Spinal cord (tissue), 10 donors: Measurements from ENCODE around the gene CEP70. TPM values are rescaled to one million over a fixed set of nuclear protein-coding genes. Genes with fewer than 3 reads are reported as not detected.
"Not testable (repeated sequence)": the region's sequence is repeated elsewhere in the genome, so short reads cannot be mapped to it uniquely, and the experiment has no call there.

Experiments used
- DNase-seq, 6 donors: peaks; one replicate each; pipeline versions ENCODE4 v3.0.0 to v3.0.0-alpha.2; 2013 to 2015; ENCODE audit warnings: low spot score in 6 of 6, low read depth in 4 of 6
- H3K27ac ChIP-seq: one replicate; pipeline ENCODE4 v1.5.1; 2013; ENCODE audit warnings: low read depth, low read length, control low read depth
- H3K27me3 ChIP-seq: one replicate; pipeline ENCODE4 v1.6.1; 2013; ENCODE audit warnings: low read length; ENCODE audit not compliant: control insufficient read depth, insufficient read depth
- H3K36me3 ChIP-seq: one replicate; pipeline ENCODE4 v1.6.1; 2013; ENCODE audit warnings: low read length; ENCODE audit not compliant: control insufficient read depth, insufficient read depth
- H3K4me1 ChIP-seq: one replicate; pipeline ENCODE4 v1.6.1; 2013; ENCODE audit warnings: low read length; ENCODE audit not compliant: control insufficient read depth, insufficient read depth
- H3K4me3 ChIP-seq: one replicate; pipeline ENCODE4 v1.5.1; 2013; ENCODE audit warnings: low read depth, low read length, control low read depth
- H3K9me3 ChIP-seq: one replicate; pipeline ENCODE4 v1.6.1; 2013; ENCODE audit warnings: low read length; ENCODE audit not compliant: control insufficient read depth, insufficient read depth
- WGBS: methylation state at CpG from one replicate; pipeline ENCODE4 v1.1.5; 2013; ENCODE audit warnings: missing lambda C conversion rate; ENCODE audit not compliant: insufficient coverage; 5-methylcytosine and 5-hydroxymethylcytosine counted together
- polyA plus RNA-seq, 2 donors: library from polyadenylated mRNA; unstranded; fragments of 120-200 nt; gene quantifications; one replicate each; pipeline ENCODE4 v1.2.1, GENCODE V29; 2013; ENCODE audit not compliant: insufficient read length in 2 of 2
- total RNA-seq, 2 donors: library from RNA; depleted of rRNA in 1 of 2; stranded (reverse); fragments of 120-200 nt in 1 of 2; fragments of >200 nt in 1 of 2; gene quantifications; one replicate each; pipeline versions ENCODE4 v1.2.3 to v1.2.4, GENCODE V29; 2013 to 2014
- donor health status: healthy.

The CEP70 gene
- total and polyA plus RNA-seq, 4 donors: 29.7 to 50.9 (median 39.5) TPM

GRCh38 chr3:138459619-138460535 is 134.2 kb downstream of the CEP70 start:
- Histone ChIP-seq H3K4me1 (no peaks in the 10 kb centered on the region), H3K36me3 (peaks cover 21% of the 10 kb centered on the region), H3K4me3 (no peak overlapping the region), H3K27ac (no peak overlapping the region), H3K27me3 (no peaks in the 10 kb centered on the region), H3K9me3 (no peaks in the 10 kb centered on the region)
- WGBS: 84% methylated on average over 15 of the region's 15 CpGs
- no peak for DNase-seq

DNA sequence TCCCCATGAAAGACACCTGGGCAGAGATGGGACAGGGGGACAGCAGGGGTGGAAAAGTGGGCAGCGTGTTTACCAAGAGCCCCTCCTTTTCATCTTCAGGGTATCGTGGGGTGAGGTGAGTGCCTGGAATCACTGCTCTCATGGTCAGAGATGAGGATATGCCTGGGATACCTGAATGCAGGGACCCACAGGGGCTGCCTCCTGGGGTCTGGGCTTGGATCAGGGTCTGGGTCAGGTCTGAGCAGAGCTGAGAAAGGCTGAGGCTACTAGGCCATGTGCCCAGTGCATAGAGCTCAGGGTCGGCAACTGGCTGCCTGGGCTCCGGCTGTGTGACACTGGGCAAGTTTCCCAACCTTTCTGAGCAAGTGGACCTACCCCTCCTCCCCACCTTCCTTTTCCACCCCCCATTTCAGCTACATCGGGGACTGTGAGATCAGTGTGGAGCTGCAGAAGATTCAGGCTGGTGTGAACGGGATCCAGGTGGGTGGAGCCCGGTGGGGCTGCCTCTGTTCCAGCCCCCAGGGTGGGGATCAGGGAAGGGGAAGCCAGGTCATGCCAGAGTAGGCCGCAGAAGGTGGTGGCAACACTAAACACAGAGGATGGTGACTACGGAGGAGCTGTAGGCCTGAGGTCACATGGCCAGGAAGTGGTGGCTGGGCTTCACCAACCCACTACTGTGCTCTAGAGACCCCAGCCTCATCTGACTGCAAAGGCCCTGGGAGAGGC is 135.1 kb downstream of the CEP70 start:
- no peak overlapping the region for H3K4me3 ChIP-seq
- no peak for DNase-seq
- no peak overlapping the region for H3K27ac ChIP-seq
- H3K27me3 ChIP-seq: no peaks in the 10 kb centered on the region
- H3K4me1 ChIP-seq: no peaks in the 10 kb centered on the region
- 80% methylated on average over 6 of the region's 9 CpGs for WGBS
- no peaks in the 10 kb centered on the region for H3K9me3 ChIP-seq
- H3K36me3 ChIP-seq: peaks cover 21% of the 10 kb centered on the region

DNA sequence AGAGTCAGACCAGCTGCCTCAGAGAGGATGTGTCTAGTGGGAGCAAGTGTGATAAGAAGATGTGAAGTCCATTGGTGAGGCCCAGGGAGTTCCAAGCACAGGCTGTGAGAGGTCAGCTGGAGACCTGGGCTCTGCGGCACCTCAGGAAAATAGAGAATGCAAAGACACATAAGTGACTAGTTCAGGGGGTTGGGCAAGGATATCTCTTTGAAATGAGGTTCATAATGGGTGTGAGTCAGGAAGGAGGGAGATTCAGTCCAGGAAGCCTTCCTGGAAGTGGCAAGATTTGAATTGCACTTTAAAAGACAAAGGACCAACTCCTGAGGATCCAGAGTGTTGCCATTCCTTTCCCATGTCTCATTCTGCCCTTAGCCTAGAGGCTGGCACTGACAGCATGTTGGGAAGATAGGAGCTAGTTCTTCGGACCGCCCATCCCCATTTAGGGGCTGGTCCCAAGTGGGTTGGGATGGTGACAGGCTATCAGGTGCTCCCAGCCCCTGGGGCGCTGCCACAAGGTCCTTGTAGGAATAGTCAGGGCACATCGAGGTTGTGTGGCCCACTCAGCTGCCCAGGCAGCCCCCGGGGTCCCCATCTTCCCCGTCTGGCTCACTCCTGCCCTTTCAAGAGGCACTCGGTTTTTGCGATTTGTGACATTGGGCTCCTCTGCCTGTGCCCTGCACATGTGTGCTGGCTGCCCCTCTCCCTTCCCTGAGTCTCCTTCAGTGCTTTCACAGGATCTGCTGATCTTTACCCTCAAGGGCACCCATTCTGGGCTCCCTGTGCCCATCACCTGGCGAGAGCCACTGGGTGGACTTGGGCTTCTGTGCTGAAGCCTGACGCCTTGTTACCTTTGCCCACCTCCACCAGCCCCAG is 136.0 kb downstream of the CEP70 start:
- no peak for DNase-seq
- WGBS: 93% methylated on average over 9 of the region's 11 CpGs
- Histone ChIP-seq H3K36me3 (peaks cover 21% of the 10 kb centered on the region), H3K9me3 (no peaks in the 10 kb centered on the region), H3K27me3 (no peaks in the 10 kb centered on the region), H3K4me1 (no peaks in the 10 kb centered on the region), H3K27ac (no peak overlapping the region), H3K4me3 (no peak overlapping the region)

DNA sequence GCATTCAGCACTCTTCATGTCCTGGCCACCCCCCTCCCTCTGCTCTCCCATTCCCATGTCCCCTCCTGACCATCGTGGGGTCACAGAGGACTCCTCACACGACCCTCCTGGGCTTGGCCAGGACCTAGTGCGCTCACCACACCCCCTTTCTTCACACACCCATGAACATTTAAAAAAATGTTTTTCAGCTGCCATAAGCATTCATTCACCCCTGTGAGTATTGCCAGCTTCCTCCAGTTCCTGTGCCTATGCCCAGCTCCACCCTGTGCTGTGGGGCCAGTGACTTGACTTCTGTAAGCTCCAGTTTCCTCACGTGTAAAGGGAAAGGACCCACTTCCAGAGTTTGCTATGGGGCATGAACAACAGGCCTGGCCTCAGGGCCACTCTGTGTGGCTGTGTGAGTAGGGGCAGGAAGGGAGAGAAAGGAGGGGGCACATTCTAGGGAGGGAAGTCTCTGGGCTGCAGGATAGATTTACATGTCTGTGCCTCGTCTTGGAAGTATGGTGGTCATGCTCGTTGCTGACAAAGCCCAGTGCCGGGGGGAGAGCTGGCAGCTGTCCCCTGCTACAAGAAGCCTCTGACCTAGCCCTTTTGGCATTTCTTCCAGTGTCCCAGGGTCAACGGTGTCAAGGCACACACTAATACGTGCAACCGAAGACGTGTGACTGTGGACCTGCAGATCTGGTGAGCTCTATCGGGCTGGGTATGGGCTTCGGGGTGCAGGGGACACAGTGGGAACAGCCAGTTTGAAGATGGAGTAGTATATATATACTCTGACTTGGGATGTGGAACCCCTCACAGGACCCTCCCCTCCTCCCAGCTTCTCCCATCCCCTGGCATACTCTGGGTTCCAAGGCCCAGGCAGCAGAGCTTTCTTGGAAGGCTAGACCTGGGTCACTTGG is 136.8 kb downstream of the CEP70 start:
- Histone ChIP-seq H3K9me3 (no peaks in the 10 kb centered on the region), H3K4me1 (no peaks in the 10 kb centered on the region), H3K4me3 (no peak overlapping the region), H3K27ac (no peak overlapping the region), H3K27me3 (no peaks in the 10 kb centered on the region), H3K36me3 (peaks cover 21% of the 10 kb centered on the region)
- 70% methylated on average over 9 of the region's 13 CpGs for WGBS
- no peak for DNase-seq

DNA sequence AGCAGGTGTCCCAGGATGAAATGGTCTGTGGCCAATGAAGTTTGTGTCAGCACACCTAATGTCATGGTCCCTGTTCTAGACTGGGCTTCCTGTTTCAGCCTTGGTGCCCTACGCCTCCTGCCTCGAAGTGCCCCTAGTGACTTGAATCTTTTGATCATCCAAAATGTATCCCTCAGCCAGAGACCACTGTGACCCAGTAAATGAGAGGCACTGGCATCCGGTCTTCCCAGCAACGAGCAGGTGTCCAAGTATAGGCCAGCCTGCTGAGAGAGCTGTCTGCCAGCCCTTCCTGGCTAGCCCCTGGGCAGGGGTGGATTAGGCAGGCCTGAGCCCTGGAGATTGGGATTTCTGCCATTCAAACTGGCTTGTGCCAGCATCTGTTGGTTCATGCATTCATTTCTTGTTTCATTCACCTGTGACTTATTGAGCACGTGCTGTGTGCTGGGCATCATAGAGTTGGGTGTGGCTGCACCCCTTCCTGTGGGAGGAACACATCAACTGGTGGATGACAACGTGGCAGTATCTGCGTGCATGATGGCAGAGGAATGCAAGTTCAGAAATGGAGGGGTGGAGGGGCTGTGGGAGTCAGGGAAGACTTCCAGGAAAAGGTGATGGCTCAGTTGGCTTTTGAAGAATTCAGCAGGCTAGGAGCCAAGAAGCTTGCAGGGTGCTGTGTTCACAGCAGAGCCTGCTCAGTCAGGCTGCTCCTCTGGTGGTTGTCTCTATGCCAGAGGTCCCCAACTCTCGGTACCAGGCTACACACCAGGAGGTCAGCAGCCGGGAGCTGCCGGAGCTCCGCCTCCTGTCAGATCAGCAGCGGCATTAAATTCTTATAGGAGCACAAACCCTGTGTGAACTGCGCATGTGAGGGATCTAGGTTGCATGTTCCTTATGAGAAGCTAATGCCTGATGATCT is 138.0 kb downstream of the CEP70 start:
- WGBS: 68% methylated on average over 8 of the region's 13 CpGs
- no peaks in the 10 kb centered on the region for H3K9me3 ChIP-seq
- no peaks in the 10 kb centered on the region for H3K4me1 ChIP-seq
- no peak overlapping the region for H3K27ac ChIP-seq
- no peaks in the 10 kb centered on the region for H3K27me3 ChIP-seq
- peak in 1 of 6 donors; percentile 26 for DNase-seq
- H3K36me3 ChIP-seq: peaks cover 27% of the 10 kb centered on the region
- no peak overlapping the region for H3K4me3 ChIP-seq

DNA sequence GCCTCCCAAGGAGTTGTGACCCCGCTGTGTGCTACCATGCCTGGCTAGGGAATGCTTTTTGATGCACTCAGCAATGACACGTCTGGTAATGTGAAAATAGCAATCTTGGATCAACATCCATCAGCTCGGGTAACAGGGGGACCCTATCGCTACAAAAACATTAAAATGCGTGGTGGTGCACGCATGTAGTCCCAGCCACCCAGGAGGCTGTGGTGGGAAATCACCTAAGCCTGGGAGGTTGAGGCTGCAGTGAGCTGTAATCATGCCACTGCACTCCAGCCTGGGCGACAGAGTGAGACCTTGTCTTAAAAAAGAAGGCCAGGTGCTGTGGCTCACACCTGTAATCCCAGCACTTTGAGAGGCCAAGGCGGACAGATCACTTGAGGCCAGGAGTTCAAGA is 140.1 kb downstream of the CEP70 start:
- H3K27me3 ChIP-seq, H3K4me1 ChIP-seq, H3K9me3 ChIP-seq, H3K4me3 ChIP-seq, H3K27ac ChIP-seq, DNase-seq: not testable (repeated sequence)
- 84% methylated on average over 7 of the region's 8 CpGs for WGBS
- H3K36me3 ChIP-seq: peaks cover 12% of the 10 kb centered on the region

DNA sequence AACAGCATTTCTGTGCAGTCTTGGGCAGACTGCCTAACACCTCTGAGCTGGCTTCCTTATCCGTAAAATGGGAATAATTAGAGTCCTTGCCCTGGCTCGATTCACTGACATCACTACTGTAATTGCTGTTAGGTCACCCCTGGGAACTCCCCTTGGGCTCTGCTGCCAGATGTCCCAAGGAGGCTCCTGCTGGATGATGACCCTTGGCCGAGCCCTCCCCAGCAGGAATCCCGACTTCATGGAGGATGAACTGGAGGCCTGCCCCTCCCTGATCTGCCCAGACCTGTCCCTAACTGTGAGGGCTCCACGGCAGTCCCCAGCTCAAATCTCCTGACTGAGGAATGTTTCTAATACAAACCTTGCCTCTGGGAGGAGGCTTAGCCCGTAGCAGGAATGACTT is 141.6 kb downstream of the CEP70 start:
- Histone ChIP-seq H3K4me1 (no peaks in the 10 kb centered on the region), H3K27ac (no peak overlapping the region), H3K27me3 (no peaks in the 10 kb centered on the region), H3K9me3 (no peaks in the 10 kb centered on the region), H3K36me3 (peaks cover 6% of the 10 kb centered on the region), H3K4me3 (no peak overlapping the region)
- DNase-seq: no peak
- WGBS: 82% methylated on average over 5 of the region's 6 CpGs

GRCh38 chr3:138451595-138452162 is 142.4 kb downstream of the CEP70 start:
- no peak for DNase-seq

More at GRCh38 chr3:138451595-138452162, 142.4 kb downstream of the CEP70 start:
- Histone ChIP-seq H3K27ac (no peak overlapping the region), H3K4me3 (no peak overlapping the region), H3K36me3 (peaks cover 6% of the 10 kb centered on the region), H3K9me3 (no peaks in the 10 kb centered on the region), H3K27me3 (no peaks in the 10 kb centered on the region), H3K4me1 (no peaks in the 10 kb centered on the region)
- 90% methylated on average over 41 of the region's 43 CpGs for WGBS
